Stimulated activated CD4-positive, alpha-beta T cell treated with anti-CD3 and anti-CD28 coated beads, Interleukin-12 subunit alpha, Interleukin-12 subunit beta, amount 100 ng/mL, for 4 hours (primary cell): ENCODE data around the gene INTS6L.
"Not testable (repeated sequence)": the region's sequence is repeated elsewhere in the genome, so short reads cannot be mapped to it uniquely, and the experiment has no call there.

Experiments used
- DNase-seq: peaks from one replicate; pipeline ENCODE4 v3.0.0-alpha.2; 2020

The INTS6L gene

DNA sequence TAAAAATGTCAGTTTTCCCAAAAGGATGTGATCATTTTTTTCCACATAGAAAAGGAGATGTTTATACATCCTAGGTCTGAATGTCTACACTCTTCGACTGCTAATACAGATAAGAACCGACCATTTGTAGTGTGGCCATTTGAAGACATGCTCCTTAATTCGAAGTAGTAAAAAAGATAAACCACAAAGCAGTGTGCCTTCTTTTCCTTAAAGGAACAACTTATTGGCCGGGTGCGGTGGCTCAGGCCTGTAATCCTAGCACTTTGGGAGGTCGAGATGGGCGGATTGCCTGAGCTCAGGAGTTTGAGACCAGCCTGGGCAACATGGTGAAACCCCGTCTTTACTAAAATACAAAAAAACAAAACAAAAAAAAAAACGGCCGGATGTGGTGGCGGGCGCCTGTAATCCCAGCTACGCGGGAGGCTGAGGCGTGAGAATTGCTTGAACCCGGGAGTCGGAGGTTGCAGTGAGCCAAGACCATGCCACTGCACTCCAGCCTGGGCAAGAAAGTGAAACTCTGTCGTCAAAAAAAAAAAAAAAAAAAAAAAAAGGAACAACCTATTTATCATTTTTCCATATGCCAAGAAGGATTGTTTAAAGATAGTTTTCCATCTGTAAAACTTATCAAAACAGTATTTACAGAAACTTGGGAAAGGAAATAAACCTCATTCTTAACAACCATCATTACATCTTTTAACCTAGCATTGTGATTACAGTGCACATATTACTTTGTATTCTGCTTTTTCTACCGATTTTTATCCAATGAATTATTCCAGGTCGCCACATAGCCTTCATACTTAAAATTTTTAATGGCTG is 2.6 kb downstream of the INTS6L start:
- DNase-seq: no peak

DNA sequence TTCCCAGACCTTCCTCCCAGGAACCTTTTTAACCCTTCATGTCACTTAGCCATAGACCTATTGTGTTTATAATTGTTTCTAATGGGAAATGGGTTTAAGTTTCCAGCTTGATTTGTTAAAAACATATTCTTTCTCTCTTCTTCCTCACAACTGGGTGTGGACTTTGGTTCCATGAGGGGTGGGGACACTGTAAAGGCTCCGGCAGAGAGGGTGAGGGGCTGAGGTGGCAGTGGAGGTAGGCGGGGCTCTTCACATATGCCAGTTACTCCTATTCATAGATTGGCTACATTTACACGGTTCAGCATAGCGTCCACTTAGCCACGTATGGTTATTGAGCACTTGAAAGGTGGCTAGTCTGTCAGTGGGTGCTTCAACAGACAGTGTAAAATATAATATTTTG is 7.8 kb downstream of the INTS6L start:
- DNase-seq: no peak

DNA sequence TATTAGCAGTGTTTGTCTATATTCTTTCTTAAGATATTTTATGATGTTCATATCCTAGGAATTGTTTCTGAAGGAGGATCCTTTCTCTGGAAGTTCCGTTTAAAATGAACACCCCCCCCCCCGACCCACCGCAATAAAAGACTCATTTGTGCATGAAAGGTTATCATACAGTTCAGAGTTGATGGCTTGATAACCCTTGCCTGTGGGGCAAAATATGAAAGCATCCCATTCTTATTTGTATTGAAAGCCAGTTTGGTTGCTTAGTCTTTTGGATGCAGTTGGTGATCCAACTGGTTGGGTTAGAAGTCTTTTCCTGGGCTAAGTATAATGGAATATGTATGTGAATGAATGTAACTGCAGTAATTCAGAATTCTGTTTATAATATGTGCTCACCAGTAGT is 8.3 kb downstream of the INTS6L start:
- DNase-seq: no peak

DNA sequence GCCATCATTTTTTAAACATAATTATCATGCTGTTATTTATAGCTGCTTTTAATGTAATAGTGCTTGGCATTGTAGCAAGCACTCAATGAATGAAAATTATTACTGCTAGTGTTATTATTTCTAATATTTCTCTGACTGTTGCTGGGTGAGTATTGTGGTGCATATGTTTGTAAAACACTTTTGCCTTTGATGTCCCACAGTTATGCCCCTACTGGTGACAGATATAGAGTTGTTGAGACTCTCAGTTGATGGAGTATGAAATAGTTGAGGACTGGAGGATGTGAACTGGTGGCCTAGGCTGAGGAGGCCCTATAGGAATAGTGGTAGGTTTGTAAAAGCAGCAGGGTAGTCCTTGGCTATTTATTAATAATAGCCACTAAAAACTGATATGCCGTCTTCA is 9.6 kb downstream of the INTS6L start:
- DNase-seq: no peak

DNA sequence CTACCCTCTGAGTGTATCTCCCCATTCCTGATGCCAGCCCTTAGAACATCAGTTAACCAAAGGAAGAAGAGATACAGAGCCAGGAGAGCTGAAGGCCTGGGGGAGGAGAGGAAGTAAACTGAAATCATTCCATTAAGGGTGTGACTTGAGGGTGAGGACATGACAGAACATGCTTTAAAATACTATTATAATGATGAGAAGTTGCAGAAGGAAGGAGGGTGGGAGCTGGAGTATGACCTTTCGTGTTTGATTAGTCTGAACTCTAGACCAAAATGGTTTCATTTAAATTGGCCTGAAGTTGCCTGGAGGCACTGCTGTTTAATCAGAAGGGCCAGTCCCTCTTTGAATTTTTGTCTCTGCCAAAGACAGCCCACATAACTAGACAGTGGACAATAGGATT is 11.4 kb downstream of the INTS6L start:
- no peak for DNase-seq

DNA sequence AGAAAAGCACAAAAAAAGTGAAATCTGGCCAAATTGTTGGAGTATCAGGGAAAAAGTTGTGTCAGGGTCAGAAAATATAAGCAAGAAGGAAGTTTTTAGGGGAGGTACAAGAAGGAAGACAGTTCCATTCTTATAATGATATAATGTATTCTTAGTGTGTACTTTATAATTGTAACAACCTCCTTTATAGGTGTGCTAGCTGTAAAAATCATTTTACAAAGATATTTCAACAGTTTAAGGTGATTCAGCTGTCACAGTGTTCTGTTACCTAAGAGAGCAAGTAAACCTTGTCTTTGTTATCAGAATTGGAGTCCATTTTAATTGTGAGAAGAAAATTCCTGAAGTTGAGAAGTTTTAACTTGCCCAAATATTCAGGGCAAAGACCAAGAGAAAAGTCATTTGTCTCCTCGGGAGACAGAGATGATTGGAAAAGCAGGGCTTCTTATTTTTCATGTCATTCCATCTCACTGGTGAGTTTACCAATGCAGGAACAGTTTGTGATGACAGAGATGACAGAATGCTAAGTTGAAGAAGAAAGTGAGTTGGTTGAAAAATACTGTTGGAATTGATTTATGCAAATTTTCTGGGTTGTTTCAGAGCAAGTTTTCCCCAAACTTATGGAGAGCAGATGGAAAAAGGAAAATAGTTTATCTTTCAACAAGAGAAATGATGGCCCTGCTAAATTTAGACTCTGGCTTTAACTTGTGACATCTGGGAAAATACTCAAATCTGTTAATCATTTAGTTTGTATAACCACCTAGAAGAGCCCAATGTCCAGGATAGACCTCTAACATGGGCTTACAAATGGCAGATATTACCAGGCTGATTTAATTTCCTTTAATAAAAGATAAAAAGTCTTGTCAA is 14.8 kb downstream of the INTS6L start:
- DNase-seq: no peak

DNA sequence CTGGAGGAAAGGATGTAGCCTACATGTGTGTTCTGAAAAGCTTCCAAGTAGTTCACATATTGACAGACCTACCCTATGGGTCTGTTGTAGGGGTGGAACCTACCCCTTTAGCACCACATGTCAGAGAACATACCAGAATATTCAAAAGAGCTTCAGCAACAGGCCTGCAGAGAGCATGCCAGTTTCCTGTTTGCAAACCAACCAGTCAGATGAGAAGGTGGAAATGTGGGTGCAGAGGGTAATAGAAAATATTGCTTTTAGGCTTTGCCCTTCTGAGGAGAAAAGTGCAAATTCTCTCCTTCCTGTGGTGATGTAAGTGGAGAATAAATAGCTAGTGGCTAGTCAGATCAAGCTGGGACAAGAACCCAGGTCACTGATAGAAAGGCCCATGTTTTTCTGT is 16.4 kb downstream of the INTS6L start:
- no peak for DNase-seq

DNA sequence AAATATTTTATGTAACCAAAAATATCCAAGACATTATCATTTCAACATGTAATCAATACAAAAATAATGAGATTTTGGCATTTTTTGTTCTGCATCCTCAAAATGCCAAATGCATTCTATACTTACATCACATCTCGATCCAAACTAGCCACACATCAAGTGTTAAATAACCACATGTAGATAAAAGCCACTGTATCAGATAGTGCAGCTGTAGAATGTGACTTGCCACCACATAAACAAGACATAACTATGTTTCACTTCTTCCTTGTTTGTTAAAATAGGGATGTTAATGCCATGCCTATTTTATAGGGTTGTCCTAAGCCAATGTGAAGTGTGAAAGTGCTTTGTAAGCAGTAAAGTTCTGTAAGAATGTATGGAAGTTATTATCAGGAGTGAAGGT is 20.9 kb downstream of the INTS6L start:
- no peak for DNase-seq

DNA sequence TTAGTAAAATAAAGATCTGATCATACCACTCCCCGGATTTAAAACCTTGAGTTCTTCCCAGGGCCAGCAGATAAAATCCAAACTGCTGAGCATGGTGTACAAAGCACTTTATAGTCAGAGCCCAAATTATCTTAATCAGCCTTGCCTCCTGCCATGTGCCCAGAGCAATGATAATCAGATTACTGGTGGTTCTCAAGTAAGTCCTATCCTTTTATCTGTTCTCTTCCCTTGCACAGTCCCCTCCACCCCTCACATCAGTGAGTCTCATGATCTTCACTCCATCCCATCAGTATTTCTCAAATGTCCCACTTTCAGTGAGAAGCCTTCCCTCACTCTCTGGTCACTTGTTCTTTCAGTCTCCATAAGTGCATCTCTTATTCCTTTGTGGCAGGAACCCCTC is 22.7 kb downstream of the INTS6L start:
- no peak for DNase-seq

DNA sequence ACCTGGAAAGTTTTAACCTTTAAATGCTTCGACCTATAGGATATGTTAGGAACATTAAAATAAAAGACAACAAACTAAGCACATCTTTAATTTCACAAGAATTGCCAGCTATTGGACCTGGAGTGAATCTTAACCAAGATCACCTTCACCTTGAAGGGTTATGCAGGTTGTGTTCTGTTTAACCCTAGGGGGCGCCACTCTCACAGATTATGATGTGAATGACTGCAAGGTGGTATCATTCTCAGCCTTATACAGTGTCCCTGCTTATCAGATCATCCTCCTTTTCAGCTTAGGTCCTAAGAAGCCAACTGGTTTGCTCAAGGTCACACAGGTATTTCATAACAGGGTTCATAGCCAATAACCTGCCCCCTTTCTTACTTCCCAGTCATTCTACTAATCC is 23.5 kb downstream of the INTS6L start:
- DNase-seq: no peak

DNA sequence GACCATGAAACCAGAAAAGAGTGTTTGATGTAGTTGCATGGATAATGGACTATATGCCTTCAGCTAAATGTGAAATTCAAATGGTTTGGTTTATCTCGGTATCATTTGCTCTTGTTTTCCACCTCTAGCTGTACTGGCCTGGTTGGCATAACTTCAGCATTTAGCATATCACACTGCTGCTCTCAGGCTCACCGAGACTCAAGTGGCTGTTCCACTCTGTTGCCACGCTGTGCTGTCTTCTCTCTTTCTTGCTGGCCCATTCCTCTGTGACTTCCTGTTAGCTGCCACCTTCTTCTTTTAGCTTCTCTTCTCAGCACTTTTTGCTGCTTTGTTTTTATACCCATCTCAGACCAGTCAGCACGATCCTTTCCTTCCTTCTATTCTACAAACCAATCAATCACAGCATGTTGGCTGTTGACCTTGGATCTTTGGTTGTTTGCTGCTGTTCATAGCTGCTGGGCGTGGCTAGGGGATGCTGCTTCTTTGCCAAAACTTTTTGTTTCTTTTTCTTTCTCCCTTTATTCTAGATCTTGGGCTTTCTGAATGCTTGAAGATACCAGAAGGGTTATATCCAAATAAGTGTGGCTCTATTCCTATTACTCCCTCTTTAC is 24.0 kb downstream of the INTS6L start:
- no peak for DNase-seq

DNA sequence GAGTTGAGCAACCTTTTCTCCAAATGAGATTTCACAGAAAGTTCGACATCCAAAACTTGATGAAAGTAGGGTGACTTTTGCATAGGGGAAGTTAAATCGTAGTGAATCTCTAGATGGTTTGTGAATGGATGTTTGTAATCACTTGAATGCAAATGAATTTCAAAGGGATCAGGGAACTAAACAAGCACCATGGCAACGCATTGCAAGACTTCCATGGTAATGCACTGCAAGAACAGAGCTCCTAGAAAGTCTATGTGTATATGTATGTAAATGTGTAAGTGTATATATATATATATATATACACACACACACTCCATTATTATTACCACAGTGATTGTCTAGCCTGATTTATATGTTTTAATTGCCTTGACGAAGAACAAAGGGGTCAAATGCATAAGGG is 27.3 kb downstream of the INTS6L start:
- no peak for DNase-seq

DNA sequence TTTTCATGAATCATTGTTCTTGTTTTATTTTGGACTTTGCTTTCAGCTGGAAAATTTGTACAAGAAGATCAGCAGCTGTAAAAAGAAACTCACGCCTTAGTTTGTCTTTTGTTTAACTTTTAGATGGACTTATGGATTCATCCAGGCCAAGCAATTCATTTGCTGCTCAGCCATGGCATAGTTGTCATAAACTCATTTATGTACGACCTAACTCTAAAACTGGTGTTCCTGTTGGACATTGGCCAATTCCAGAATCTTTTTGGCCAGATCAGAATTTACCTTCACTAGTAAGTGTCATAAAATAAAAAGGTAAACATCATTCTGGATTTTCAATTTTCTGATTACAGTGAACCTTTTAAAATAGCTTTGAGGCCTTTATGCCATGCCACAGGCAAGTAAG is 29.1 kb downstream of the INTS6L start:
- DNase-seq: no peak

DNA sequence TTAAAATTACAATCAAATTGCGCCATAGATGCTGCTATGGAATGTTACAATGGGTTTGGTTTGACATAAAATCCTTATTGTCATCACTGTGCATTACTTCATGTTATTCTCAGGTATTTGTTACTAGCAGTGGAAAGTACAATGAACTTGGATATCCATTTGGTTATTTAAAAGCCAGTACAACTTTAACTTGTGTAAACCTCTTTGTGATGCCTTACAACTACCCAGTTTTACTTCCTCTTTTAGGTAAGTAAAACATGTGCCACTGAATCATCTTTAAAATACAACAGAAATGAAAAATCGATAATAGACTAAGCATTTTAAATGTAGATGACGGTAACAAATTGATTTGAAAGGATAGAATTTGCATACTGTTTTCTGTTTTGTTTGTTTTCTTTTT is 35.6 kb downstream of the INTS6L start:
- no peak for DNase-seq

DNA sequence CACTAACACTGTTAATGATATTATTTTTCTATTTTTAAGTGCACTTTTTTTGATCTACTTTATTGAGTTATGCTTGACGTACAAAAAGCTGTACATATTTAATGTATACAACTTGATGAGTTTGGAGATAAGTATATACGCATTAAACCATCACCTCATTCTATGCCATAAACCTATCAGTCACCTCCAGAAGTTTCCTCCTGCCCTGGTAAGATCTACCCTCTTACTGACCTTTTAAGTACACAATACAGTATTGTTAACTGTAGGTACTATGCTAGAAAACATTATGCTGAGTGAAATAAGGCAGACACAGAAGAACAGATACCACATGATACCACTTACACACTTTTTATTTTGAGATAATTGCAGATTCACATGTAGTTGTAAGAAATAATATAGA is 36.9 kb downstream of the INTS6L start:
- no peak for DNase-seq

DNA sequence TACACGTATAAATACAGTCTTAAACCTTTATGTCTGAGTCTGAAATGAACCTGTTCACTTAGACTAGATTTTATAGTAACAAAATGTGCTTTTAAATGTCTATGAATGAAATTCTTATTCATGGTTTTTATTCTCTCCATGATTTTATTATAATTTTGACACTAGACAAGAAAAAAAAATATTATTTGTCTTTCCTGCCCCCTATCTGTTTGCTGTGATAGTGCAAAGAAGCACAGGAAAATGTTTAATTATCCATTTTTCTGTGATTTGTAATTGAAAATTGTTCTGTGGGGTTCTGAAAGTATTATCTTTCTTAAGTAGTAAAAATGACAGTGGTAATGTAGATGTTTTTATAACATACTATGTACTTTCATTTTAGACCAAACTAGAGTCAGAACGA is 52.0 kb downstream of the INTS6L start:
- no peak for DNase-seq

DNA sequence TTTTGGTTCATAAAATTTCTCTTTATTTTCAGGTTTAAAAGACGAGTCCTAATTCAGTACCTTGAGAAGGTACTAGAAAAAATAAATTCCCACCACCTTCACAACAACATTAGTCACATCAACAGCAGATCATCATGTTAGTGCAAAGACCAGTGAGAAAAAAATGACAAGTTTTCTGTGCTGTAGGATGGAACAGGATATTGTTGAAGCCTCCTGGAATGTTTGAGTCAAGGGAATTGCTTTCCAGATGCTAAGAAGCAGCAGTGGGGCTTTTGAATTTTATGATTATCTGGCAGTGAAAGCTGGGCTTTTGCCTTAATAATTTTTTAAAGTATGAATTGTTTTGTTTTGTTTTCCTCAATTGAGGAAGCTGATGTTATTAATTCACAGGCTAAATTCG is 61.0 kb downstream of the INTS6L start:
- DNase-seq: no peak

DNA sequence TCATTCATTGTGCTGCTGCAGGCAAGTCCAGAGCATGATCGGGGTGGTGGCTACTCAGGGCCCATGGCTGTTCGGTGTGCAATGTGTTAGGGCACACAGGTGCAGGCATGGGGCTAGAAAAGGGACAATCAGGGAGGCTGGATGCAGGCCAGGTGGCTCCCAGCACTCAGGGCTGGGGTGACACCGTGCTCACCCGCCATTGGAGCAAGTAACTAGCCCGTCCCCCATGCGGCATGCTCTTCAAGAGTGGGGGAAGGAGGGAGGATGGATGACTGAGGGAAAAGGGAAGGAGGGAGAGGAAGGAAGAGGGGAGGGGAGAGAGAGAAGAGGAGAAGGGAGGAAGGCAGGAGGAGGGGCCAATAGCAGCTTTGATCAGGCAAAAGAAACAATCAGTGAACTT is 64.7 kb downstream of the INTS6L start:
- DNase-seq: no peak

DNA sequence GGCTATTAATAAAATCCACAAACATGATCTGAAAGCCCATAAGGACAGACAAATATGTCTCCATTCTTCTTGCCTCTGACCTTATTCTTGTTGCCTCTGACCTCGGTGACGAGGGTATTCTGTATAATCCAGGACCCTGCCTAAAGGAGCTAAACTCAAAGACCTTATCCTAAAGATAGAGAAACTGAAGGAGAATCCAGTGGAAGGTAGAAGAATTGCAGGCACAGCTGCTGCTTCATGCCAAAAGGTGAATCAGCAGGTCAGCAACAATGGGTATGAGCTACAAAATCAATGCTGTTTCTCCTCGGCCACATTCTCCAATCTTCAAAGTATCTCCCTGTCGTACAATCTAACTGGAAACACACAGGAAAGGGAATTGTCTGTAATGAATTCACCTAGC is 71.4 kb downstream of the INTS6L start:
- no peak for DNase-seq

DNA sequence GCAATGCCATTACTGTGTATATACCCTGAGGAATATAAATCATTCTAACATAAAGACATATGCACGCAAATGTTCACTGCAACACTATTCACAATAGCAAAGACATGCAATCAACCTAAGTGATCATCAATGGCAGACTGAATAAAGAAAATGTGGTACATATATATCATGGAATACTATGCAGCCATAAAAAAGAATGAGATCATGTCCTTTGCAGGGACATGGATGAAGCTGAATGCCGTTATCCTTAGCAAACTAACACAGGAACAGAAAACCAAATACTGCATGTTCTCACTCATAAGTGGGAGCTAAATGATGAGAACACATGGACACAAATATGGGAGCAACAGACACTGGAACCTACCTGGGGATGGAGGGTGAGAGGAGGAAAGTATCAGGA is 73.6 kb downstream of the INTS6L start:
- DNase-seq: not testable (repeated sequence)

DNA sequence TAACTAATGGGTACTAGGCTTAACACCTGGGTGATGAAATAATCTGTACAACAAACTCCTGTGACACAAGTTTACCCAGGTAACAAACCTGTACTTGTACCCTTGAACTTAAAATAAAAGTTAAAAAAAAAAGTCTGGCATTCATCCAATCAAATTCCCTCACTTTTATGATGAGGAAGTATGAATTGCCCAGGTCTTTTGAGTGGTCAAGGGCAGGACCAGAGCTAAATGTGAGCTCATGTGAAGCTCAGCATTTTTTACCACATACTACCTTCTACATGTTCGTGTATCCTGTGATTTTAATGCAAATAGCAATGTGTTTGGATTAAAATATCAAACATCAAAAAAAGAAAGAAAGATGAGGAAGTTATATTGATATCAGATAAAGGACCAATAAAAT is 74.0 kb downstream of the INTS6L start:
- not testable (repeated sequence) for DNase-seq

DNA sequence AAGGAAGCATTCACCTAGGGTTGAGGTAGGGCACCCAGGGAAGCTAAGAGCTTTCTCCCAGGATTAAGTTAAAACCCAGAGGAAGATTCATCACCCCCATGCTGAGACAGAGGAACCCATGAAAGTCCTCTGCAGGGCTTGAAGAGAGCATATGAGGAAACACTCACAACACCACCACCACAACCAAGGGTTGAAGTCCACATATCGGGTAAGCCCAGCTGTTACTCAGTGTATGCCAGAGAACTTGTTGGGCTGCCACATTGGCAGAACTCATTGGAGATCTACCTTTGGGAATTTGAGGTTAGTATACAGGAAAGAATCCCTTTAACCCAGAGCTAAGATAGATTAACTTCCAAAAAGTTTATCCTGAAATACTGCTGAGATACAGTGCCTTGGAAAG is 75.1 kb downstream of the INTS6L start:
- DNase-seq: no peak

DNA sequence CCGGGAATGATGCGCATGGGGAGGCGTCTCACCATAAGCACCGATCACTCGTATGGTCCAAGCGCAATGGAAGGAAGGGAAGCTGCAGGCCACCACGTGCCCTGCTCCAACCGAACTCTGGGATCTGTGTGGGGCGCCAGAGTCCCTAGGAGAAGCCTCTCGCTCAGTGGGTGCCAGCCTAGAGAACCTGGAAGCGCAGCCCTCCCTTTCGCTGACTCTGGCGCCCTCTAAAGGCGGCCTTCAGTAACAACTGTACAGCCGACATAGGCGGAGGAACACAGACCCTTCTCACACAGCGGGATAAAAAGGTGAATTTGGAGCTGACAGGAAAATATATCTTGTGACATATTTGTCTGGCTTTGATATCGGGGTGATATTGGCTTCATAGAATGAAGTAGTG is 76.0 kb downstream of the INTS6L start:
- peak; percentile 44 for DNase-seq

DNA sequence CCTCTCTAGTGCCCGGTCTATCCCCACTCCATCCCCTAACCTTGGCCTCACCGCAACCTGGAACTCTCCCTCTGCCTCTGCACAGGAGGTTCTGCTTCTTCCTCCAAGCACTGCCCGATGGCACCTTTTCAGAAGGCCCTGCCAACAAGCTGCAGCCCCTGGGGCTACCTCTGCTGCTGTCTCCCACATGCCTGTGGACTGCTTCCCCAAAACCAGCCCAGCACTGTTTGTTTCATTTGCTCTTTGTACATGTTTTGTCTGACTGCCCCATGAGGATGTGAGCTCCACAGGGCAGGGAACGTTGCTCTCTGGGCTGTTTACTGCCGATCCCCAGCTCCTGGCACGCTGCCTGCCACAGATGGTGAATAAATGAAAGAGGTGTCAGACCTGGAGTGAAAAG is 85.4 kb downstream of the INTS6L start:
- no peak for DNase-seq
